ENCODE results near the gene MTHFD1.

MTHFD1 gene

DNA sequence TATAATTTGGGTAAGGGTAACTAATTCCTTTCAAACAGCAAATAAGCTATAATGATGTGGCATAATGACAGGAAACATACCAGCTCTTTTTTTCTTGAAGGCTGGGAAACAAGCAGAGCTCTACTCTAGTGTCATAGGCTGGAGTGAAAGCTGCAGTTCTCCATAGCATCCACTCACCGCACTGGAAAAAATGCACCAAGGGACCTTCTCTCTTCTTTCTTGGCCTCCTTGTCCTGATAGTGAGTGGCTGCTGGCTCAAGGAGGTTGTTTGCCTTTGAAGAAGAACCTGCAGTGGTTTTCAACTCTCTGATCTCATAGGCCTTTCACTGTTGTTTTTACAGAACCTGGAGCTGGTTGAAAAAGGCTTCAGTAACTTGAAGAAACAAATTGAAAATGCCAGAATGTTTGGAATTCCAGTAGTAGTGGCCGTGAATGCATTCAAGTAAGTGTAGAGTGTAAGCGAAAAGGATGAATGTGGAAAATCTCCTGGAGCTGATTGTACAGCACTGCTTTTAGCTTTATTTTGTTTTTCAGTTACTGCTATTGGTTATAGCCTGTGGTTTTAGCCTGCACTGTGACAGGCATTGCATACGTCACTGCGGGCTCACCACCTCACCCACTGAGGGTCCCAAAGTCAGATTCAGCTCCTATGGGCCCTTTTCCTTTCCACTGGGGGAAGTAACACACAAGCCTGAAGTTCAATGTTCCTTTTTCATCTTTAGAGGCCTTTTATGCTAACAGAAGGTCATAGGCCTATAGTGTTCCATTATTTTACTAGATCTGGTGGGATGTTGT lies 59.9 kb downstream of the MTHFD1 start:
- peak; percentile 29 for DNase-seq

DNA sequence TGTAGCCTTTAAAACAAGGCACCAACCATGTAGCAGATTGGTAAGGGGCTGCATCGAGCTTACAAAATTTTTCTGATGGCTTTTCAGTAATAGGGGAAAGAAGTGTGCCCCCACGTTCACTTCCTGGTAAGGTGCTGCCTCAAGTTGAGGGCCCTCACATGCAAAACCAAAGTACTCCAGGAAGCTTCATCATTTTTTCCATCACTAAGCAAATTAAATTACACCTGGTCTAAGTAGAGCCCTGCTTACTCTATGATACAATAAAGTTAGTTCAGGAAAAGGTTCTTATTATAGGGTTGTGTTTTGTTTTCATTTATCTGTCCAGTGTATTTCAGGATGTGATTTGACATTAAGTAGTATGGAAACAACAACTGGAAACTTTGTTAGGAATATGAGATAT lies 62.1 kb downstream of the MTHFD1 start:
- DNase-seq: no peak

DNA sequence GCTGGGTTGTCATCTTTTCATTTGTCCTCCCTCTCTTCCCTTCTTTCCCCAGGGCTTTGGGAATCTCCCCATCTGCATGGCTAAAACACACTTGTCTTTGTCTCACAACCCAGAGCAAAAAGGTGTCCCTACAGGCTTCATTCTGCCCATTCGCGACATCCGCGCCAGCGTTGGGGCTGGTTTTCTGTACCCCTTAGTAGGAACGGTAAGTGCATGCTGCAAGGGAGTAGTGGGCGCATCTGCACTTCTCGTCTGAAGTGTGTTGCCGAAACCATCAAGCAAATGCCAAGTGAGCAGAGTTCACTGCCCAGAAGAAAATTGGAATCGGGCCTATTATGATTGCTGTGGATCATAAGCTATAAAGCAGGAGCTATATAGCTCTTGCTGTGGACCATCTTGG lies 66.5 kb downstream of the MTHFD1 start:
- DNase-seq: no peak

DNA sequence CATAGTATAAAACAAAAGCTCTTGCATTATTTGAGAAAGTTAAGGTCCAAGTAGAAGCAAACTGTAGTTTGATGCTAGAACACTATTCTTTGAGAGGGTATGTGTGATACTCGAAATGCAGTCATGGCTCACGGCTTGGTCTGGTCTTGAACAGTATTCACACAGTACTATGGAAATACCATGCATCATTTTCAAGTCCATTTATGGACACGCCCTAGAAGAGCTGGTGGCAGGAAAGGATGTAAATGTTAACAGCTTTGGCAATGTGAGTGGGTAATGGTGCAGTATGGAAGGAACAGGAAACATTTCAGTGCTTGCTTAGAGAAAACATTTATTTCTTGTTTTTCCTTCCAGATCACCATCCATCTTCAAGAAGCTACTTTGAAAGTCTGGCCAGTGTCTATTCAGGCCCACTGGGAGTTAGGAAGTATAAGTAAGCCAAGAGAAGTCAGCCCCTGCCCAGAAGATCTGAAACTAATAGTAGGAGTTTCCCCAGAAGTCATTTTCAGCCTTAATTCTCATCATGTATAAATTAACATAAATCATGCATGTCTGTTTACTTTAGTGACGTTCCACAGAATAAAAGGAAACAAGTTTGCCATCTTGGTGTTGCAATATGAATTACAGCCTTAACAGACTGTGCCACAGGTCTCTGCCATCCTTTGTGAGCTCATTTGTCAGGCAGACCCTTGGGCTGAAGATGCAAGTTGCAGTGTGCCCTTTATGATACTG lies 71.4 kb downstream of the MTHFD1 start:
- no peak for DNase-seq

DNA sequence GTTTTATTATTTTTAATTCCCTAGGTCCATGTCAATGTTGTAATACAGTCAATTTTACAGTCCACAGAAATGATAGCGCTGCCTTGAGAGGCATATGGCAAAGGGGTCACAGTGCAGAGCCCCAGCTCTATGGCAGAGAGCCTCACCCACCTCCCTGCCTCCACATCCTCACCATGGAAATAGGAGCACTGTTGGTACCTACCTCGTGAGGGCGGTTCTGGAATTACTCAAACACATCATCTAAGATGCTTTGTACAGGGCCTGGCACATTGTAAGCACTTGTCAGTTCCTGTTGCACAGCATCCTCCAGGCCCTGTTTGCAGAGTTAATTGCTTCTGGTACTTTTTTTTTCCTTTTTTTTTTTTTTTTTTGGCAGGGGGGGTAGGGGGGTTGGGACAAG lies 73.1 kb downstream of the MTHFD1 start:
- DNase-seq: no peak

DNA sequence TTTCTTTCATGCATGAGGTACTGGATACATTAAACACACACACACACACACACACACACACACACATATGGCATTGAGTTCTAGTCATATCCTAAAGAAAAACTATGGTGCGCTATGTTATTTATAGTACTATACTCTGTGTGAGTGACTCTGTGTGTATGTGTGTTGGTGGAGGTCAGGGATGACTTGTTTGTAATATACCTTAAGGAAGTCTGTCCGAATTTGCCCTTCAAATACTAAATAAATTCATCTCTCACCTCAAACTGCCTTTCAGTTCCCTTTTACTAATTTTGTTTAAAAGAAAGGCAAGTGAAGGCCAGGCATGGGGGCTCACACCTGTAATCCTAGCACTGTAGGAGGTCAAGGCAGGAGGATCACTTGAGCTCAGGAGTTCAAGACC lies 75.0 kb downstream of the MTHFD1 start:
- DNase-seq: no peak

DNA sequence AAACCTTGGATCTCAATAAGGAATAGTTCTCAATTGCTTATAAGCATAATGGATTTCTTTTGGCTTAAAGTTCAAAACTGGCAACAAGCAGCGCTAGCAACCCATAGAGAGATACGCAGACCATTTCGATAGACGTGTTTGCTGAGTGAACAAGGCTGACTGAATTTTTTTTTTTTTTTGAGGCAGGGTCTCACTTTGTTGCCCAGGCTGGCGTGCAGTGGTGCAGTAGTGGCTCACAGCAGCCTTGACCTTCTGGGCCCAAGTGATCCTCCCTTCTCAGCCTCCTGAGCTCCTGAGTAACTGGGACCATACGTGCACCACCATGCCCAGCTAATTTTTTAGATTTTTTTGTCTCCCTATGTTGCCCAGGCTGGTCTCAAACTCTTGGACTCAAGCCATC lies 75.7 kb downstream of the MTHFD1 start:
- DNase-seq: no peak

DNA sequence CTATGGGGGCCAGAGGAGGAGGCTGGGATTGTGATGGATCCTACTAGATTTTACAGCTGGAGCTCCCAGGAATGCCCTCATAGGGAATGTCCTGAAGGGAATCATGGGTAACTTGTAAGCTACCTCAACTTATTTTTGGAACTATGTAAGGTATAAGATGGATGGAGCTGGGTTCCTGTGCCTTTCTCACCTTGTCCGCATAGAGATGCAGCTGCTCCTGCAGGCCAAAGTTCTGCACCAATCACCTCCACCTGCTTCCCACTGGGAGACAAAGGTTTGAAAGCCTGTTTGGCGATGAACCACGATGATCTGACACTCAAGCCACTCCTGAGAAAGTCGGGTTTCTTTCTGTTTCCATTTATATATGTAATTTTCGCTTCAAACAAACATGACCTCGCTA lies 76.5 kb downstream of the MTHFD1 start:
- DNase-seq: no peak

DNA sequence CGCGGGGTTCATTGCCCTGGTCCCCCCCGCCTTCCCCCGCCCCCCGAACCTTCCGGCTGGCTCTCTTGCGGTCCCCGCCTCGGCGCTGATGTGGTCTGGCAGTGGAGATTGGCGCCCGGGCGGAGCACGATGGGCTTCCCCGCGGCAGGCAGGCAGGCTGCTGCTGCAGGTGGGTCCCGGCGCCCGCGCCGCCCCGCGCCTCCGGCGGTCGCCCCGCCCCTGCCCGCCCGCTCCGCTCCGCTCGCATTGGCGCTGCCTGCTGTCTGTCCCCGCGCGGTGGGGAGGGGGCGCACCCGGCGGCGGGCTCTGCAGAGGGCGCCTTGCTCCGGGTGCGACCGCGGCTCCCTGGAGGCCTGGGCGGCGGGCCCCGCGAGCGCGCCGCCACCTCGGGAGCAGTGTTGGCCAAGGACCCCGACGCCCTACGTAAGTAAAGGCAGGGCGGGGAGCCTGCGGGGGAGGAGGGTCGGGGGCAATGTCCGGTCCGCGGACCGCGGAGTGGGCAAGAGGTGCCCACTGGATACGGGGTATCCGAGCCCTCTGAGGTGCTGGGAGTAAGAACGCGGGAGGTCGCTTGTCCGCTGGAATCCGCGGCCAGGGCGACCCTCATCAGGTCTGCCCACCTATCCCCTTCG lies 77.2 kb downstream of the MTHFD1 start, which contains the start of gene AKAP5:
Gene AKAP5, plus strand, starts transcription at position 309 of the 632 bp plus-strand sequence. CDS start 2,896 bp downstream, outside the sequence.
- peak; percentile 51 for DNase-seq

DNA sequence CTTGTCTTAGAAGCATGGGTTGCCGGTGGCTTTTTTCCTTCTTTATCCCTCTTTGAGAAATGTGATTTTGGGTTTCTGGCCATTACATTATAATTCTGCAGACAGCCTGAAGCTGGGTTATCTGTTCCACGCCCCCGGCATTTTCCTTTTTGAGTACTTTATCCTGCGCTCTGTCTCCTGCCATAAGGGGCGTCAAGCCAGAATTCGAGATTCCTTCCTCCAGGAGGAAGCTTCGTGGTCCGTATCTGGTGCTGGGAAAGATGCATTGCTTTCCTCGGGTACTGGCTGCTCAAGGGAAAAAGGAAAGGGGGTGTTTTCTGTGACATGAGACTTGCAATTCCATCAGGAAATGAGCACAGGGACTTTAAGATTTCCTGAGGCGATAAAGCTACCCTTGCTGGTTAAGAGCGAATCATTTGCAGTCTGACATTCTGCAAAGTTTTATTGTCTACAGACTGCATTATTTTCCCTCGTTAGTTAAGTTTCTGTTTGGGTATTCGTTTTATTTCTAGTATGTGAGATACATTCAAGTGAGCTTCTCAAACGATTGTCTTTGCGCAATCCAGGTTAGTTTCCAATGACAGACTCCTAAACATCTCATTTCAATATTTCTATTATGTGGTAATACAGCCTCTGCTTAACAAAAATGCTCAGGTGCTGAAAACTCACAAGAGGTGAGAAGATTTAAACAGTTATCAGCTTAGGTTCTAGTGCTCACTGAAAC lies 77.8 kb downstream of the MTHFD1 start:
- peak; percentile 66 for DNase-seq

DNA sequence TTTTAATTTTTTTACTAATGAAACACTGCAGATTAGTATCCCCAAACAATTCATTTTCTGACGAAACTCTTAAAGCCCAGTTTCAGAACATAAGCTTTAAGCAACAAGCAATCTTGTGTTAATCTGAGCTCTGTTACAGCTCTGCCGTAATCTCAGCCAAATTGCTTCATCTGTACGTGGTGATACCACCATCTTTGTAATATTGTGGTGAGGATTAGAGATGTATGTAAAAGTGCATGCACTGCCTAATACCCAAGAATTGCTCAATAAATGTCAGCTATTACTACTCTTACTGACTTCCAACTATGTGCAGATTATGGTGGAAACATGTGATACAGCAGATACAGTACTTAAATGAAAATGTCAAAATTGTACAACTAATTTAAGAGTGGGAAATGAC lies 78.9 kb downstream of the MTHFD1 start:
- DNase-seq: no peak

DNA sequence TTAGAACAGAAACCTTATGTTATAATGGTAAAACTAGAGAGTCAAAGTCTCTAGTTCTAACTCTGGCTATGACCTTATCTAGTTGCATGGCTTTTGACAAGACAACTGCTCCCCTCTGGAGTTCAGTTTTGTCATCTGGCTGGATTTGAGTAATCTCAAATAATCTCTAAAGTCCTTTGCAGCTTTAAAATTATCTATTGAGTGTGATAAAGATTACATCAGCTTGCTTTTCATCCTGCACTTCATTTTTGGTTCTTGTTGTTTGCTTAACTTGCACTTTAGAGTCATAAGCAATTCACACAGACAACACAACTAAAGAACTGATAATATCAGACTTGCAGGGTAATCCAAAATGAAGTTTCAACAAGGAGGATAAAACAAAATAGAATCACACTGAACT lies 79.4 kb downstream of the MTHFD1 start:
- no peak for DNase-seq

DNA sequence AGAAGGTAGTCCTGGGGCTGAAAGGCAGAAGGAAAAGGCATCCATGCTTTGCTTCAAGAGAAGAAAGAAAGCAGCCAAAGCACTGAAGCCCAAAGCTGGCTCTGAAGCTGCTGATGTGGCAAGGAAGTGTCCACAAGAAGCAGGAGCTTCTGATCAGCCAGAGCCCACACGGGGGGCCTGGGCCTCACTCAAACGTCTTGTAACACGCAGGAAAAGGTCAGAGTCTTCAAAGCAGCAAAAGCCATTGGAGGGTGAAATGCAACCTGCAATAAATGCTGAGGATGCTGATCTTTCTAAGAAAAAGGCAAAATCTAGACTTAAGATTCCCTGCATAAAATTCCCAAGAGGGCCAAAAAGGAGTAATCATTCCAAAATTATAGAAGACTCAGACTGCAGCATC lies 80.3 kb downstream of the MTHFD1 start:
- no peak for DNase-seq

DNA sequence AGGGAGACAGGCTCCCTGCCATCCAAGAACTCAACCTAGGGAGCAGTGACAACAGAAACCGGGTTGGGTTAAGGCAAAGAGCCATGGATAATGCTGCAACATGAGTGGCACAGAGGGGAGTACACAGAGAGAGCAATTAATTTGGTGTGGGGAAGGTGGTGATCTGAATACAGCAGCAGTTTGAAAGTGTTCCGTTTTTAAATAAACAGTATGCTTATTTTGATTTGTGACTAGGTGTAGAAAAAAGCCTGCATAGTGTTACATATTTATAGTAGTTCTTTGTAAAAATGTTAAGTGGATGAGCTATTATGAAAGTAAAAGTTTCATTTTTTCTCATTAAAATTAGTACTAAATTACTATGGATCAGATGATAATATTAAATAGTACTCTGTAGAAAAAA lies 85.9 kb downstream of the MTHFD1 start:
- no peak for DNase-seq

DNA sequence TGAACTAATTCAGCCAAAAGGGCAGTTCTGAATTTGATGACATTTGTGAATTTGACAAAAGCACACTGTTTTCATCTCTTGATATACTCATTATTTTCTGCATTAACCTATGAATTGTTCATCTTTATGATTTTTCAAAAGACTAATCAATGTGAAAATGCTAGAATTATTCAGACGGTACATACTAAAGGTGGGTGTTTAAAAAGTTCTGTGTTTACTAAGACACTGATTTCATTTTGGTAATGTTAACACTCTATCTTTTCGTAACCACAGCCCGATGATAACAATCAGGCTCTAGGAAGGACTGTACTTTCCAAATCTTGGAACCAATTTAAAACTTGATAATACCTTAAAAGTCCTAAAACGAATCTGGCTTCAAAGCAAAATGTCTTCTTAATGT lies 86.5 kb downstream of the MTHFD1 start:
- no peak for DNase-seq

DNA sequence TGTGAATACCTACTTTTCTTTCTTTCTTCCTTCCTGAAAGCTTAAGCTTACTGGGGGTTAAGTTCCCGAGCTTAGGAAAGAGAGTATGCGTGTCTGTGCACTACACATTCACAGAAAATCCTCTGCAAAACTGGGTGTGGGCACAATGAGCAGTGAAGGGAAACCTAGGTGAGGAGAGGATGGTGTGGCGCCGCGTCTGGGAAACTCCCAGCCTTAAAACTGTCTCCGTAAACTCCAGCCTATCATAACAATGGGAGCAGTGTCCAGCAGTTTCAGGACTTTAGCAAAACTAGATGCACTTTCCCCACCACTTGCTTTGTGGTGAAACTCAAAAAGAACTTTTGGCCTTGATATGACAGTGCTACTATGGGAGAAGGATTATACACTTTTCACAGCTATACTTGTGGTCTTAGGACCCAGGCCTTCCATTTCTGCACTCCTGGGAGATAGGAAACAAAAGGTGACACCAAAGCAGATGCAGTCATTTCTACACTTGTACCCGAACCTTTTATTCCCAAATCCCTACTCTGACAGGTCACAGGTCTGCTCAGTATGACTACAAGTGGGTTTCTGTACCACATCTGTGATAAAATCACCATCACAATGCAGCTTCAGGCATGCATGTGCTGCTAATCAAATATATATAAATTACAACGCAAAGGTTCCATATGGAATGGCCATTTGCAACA lies 87.6 kb downstream of the MTHFD1 start:
- no peak for DNase-seq

DNA sequence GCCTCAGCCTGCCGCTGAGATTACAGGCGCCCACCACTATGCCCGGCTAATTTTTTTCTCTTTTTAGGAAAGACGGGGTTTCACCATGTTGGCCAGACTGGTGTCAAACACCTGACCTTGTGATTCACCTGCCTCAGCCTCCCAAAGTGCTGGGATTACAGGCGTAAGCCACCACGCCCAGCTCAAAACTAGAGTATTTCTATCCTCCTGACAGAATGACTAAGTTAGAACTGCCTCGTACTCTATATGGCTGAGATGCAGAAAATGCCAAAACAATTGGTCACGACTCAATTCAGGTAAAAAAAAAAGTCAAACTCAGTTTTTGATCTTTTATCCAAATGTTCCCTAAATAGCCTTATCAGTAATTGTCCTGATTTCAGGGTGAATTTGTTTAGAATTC lies 88.3 kb downstream of the MTHFD1 start:
- DNase-seq: no peak

DNA sequence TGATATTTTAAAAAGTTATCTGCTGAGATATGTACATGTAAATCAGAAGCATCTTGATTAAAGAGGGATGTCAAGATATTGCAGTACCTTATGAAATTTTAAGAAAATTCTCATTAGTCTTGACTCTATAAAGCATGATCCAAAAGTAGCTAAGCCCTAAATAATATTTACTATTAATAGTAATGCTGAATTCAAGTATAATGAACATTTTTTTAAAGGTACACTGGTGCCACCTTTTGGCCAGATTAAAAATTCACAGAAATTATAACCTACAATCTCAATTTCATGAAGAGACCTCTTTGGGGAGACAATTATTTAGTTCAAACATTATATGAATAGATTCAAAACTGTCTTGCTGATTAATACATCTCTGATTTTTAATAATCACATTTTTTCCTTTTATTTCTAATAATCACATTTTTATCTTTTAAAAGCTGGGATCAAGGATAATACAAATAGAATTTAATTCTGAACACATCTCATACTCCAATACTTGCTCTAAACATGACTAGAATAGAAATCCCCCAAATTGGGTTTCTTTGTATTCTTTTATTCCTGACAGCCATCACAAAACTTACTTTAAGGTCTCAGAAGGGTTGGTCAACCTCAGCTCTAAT lies 90.6 kb downstream of the MTHFD1 start:
- peak; percentile 46 for DNase-seq

DNA sequence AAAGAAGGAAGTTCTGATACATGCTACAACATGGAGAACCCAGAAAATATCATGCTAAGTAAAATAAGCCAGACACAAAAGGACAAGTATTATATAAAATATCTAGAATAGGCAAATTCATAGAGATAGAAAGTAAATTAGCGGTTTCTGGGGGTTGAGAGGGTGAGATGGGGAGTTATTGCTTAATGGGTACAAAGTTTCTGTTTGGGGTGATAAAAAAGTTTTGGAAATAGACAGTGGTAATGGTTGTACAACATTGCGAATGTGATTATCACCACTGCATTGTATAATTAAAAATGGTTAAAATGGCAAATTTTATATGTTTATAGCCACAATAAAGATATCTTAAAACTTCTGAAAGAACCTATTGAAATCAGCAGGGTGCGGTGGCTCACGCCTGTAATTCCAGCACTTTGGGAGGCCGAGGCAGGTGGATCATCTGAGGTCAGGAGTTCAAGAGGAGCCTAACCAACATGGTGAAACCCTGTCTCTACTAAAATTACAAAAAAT lies 100.5 kb downstream of the MTHFD1 start:
- no peak for DNase-seq

DNA sequence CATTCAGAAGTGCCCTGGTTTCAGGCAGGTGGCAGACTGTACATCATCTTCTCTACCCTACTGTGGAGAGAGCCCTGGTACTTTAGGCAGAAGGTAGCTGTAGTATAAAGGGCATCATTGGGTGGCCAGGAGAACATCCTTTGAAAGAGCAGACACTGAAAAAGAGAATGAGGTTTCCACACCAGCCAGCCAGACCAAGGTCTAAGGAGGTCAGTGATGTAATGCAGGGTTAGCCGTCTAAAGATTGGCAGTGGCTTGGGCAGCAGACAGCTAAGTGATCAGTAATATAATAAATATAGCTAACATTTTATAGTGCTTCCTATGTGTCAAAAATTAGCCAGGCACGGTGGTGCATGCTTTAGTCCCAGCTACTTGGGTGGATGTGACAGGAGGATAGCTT lies 103.5 kb downstream of the MTHFD1 start:
- DNase-seq: no peak

DNA sequence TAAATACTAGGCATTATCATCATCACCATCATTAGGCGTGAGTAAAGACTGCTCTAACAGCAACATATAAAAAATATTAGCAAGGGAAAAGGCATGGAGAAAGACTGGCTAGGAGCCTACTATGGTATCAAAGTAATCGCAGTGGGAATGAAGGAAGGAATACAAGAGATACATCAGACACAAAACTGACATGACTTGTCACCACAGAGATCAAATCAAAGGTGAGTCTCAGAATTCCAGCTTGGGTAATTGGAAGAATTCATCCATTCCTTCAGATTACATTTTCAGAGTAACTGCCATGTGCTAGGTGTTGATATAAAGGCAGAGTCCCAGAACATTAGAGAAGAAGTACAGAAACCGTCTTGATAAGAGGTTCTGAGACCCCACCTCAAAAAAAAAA lies 105.3 kb downstream of the MTHFD1 start:
- no peak for DNase-seq

DNA sequence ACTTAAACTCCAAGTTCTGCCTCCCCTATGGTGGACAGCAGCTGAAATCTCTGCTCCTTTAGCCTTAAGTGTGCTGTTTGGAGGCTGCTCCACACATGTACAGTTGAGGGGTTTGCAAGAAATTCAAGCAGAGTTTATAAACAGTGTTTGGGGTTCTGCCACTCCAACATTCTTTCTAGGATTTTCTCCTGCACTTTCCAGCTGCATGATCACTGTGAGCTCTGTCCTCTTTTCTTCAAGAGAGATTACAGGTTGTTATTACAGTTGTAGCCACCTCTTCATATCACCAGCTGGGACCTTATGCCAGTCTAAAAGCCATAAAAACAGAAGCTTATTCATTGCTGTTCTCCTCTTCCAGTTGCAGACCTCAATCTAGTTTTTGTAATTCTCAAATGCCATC lies 107.1 kb downstream of the MTHFD1 start:
- DNase-seq: no peak

All from fibroblast of skin of scalp (primary cell).